Inflammatory macrophage (primary cell): ENCODE results near the gene ACCSL.

Source experiments
- DNase-seq, 2 donors: peaks; one replicate each; pipeline ENCODE4 v3.0.0-alpha.2; 2020 to 2022
- total RNA-seq, 18 experiments: gene quantifications; one replicate each; lab custom pipeline; 2026; ENCODE audit warnings: mixed read lengths in 6 of 18, inconsistent platforms in 2 of 18; lab: John Stamatoyannopoulos, UW

ACCSL gene
- total RNA-seq: 0 to 0.08 (median 0) reads per million in 18 experiments

- DNase-seq: no peak
These were observed at the start of gene ACCSL for GRCh38 chr11:44047931-44048431. Gene ACCSL, plus strand, starts transcription at chr11:44047981. Its CDS starts 56 bp downstream, at chr11:44048037.

GRCh38 chr11:43998308-43998707, 49.5 kb upstream of the ACCSL start:
- DNase-seq: no peak

GRCh38 chr11:44000731-44001130, 47.0 kb upstream of the ACCSL start:
- DNase-seq: no peak

GRCh38 chr11:44002191-44003093, 45.3 kb upstream of the ACCSL start:
- no peak for DNase-seq

- no peak for DNase-seq
These were observed 43.9 kb upstream of the ACCSL start for GRCh38 chr11:44003736-44004451.

- no peak for DNase-seq
These were observed 43.2 kb upstream of the ACCSL start for GRCh38 chr11:44004452-44005062.

GRCh38 chr11:44005063-44005701, 42.6 kb upstream of the ACCSL start:
- no peak for DNase-seq

GRCh38 chr11:44005956-44006355, 41.8 kb upstream of the ACCSL start:
- DNase-seq: no peak

GRCh38 chr11:44006917-44007361, 40.8 kb upstream of the ACCSL start:
- DNase-seq: no peak

- DNase-seq: no peak
These were observed 40.2 kb upstream of the ACCSL start for GRCh38 chr11:44007481-44008087.

GRCh38 chr11:44008088-44008501, 39.7 kb upstream of the ACCSL start:
- no peak for DNase-seq

GRCh38 chr11:44008698-44009097, 39.1 kb upstream of the ACCSL start:
- DNase-seq: no peak

- DNase-seq: no peak
These were observed 37.0 kb upstream of the ACCSL start for GRCh38 chr11:44010789-44011251.

- DNase-seq: no peak
These were observed 36.0 kb upstream of the ACCSL start for GRCh38 chr11:44011797-44012196.

- no peak for DNase-seq
These were observed 32.7 kb upstream of the ACCSL start for GRCh38 chr11:44014968-44015623.

- DNase-seq: no peak
These were observed 32.2 kb upstream of the ACCSL start for GRCh38 chr11:44015624-44016007.

- DNase-seq: no peak
These were observed 31.6 kb upstream of the ACCSL start for GRCh38 chr11:44016131-44016530.

- DNase-seq: no peak
These were observed 31.0 kb upstream of the ACCSL start for GRCh38 chr11:44016546-44017442.

- DNase-seq: no peak
These were observed 30.2 kb upstream of the ACCSL start for GRCh38 chr11:44017443-44018126.

- no peak for DNase-seq
These were observed 29.7 kb upstream of the ACCSL start for GRCh38 chr11:44018127-44018521.
